GM12801 (cell line): ENCODE results near the gene PHKG2.

Experiments used
- TF ChIP-seq, protein P1 (sequence below): IDR thresholded peaks from one replicate; pipeline ENCODE4 v1.5.1; 2011; ENCODE audit warnings: control low read depth; ENCODE audit not compliant: insufficient read length; ENCODE audit errors: extremely low read depth

PHKG2 gene

DNA sequence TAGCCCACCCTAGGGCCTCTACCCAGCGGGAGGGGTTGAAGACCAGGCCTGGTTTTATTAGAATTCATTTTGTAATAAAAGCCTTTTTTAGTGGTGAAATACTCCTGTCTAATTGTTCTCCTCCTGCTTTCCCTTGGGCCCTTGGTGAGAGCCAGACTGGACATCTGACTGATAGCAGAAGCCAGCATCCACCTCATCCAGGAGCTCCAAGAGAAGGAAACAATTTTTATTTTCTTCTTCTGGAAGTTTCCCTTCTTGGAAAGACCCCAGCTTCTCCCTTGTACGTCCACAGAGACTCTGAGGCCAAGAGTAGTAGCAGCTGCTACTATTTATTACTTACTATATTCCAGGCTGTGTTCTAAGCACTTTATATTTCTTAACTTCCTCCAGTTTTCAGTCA lies 4.0 kb upstream of the PHKG2 start:
- TF ChIP-seq, protein P1, sequence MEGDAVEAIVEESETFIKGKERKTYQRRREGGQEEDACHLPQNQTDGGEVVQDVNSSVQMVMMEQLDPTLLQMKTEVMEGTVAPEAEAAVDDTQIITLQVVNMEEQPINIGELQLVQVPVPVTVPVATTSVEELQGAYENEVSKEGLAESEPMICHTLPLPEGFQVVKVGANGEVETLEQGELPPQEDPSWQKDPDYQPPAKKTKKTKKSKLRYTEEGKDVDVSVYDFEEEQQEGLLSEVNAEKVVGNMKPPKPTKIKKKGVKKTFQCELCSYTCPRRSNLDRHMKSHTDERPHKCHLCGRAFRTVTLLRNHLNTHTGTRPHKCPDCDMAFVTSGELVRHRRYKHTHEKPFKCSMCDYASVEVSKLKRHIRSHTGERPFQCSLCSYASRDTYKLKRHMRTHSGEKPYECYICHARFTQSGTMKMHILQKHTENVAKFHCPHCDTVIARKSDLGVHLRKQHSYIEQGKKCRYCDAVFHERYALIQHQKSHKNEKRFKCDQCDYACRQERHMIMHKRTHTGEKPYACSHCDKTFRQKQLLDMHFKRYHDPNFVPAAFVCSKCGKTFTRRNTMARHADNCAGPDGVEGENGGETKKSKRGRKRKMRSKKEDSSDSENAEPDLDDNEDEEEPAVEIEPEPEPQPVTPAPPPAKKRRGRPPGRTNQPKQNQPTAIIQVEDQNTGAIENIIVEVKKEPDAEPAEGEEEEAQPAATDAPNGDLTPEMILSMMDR, result no peak

DNA sequence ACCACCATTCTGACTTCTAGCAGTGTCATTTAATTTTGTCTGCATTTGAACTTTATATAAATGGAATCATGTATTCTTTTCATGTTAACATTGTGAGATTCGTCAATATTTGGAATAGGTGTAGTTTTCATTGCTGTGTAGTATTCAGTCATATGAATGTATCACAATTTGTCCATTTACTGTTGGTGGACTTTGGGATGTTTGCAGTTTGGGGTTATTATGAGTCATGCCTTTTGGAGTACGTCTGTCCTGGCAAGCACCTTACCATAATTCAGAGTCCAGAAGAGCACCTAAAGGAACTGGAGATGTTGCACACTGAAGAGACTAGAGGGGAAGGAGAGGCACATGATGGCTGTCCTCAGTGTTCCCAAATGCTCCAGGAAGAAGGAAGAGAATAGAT lies 3.1 kb upstream of the PHKG2 start:
- TF ChIP-seq, protein P1, result no peak

DNA sequence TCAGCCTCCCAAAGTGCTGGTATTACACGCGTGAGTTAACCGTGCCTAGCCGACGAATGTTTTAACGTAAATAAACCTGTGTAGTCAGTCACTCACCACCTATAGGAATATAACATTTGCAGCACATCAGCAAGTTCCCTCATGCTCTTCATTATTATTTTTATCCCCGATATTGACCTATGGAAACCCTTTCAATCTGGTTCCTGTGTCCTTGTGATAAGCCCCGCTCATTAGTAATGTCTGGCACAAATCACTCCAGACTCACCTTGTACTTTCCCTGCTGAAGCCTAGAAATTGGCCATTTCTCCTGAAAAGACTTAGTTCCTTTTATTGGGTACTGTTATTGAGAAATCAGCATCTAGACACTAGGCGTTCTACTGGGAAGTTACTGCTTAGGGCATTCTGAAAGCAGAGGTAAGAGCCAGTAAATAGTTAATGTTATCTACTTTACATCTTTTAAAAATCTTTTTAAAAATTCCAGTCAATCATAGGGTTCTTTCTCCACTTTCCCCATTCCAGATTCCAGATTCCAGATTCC lies 1.5 kb upstream of the PHKG2 start:
- TF ChIP-seq, protein P1, result no peak

DNA sequence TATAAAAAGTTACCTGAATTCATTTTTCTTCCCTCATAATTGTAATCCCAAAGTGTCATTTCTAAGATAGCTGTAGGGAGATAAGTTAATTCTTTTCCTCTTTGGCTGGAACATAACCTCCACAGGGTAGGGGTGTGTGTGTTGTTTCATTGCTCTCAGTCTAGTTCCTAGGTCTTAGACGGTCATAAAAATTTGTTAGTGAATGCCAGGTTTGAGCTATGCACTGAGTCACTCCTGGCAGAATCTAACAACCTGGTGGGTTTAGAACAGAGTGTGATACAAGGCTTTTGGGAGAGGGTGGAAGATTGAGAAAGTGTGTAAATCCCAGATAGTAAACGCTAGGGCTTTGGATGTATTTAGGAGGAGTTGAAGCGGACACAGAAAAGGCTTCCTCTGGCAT lies 894 bp upstream of the PHKG2 start:
- TF ChIP-seq, protein P1, result no peak

DNA sequence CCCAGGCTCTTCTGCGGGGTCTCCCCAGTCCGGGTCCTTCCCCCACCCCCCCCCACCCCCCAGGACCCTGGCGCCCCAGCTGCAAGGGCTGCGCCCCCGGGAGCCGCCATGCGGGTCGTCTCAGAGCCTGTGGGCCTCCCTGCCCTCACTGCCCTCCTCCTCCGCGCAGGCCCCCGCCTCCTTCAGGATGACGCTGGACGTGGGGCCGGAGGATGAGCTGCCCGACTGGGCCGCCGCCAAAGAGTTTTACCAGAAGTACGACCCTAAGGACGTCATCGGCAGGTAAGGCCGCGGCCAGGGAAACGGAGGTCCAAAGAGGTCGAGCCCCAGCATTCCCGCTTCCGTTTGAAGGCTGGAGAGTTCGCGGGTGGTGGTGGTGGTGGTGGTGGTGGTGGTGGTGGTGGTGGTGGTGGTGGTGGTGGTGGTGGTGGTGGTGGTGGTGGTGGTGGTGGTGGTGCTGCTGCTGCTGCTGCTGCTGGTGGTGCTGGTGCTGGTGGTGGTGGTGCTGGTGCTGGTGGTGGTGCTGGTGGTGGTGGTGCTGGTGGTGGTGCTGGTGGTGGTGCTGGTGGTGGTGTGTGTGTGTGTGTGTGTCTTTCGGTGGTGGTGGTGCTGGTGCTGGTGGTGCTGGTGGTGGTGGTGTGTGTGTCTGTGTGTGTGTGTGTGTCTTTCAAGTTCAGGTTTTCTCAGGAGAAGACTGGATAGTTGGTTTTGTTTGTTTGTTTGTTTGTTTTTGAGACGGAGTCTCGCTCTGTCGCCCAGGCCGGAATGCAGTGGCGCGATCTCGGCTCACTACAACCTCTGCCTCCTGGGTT lies 615 bp downstream of the PHKG2 start:
- TF ChIP-seq, protein P1, result no peak

DNA sequence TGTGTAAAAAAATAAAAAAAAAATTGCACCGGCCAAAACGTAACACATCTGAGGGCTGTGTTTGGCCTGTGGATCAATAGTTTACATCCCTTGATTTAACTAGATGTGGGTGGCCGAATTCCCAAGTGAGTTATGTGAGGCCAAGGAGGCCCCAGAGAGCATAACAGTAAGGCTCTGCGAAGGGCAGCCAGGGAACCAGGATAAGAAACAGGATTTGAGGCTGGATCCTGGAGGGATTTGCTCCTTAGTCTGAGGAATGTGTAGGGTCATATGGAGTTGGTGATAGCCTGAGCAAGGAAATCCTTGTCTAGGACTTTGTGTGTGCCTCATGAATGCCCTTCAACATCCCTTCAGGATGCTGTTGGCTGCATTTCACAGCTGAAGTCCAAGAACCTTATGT lies 2.0 kb downstream of the PHKG2 start:
- TF ChIP-seq, protein P1, result no peak

DNA sequence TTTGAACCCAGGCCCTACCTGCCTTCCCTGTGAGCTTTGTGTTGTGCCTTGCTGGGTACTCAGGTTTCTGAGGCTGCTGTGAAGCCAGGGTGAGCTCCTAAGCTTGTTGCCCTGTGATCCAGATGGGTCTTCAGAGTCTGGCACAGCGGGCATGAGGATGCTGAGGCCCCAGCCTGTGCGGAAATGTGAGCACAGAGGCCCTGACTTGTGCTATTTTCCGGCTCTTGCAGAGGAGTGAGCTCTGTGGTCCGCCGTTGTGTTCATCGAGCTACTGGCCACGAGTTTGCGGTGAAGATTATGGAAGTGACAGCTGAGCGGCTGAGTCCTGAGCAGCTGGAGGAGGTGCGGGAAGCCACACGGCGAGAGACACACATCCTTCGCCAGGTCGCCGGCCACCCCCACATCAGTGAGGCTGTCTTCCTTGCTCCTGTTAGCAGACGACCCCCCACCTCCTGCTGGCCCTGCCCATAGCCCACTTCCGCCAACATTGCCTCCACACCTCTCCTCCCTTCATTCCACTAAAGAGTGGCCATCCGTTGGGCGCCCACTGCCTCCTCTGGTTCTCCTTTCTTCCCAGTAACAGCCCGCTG lies 2.7 kb downstream of the PHKG2 start:
- TF ChIP-seq, protein P1, result no peak
